CD4-positive, alpha-beta memory T cell (primary cell): ENCODE measurements around the gene NUDT6. TPM values are rescaled to one million over a fixed set of nuclear protein-coding genes. Genes with fewer than 3 reads are reported as not detected.
A peak's percentile ranks its signal among the peaks of the same experiment; 100 is the strongest.

Source experiments
- CTCF ChIA-PET: fragments of 350-600 bp; sonication (Branson Sonifier 250); formaldehyde crosslinking; loops from one replicate; lab custom pipeline; 2021; ENCODE audit warnings: inconsistent platforms; ENCODE audit not compliant: partially characterized antibody; lab: Charles Lee
- POLR2A ChIA-PET: fragments of 350-600 bp; sonication (Branson Sonifier 250); formaldehyde crosslinking; loops from one replicate; lab custom pipeline; 2021; ENCODE audit not compliant: partially characterized antibody; lab: Charles Lee
- DNase-seq, 5 donors: peaks; one replicate each; pipeline versions ENCODE4 v3.0.0 to v3.0.0-alpha.2; 2020 to 2022; ENCODE audit warnings: mixed read lengths in 1 of 5
- H3K27ac ChIP-seq: one replicate; pipeline ENCODE4 v1.7.0; 2013; ENCODE audit warnings: low read depth, low read length
- H3K27me3 ChIP-seq: 2 replicates; pipeline ENCODE4 v1.7.0; 2013; ENCODE audit warnings: mild to moderate bottlenecking, low read length, moderate library complexity; ENCODE audit not compliant: insufficient read depth
- H3K36me3 ChIP-seq: 2 replicates; pipeline ENCODE4 v1.7.0; 2013; ENCODE audit warnings: mild to moderate bottlenecking, low read length, moderate library complexity; ENCODE audit not compliant: insufficient read depth
- H3K4me1 ChIP-seq: 2 replicates; pipeline ENCODE4 v1.7.0; 2013; ENCODE audit warnings: mild to moderate bottlenecking, low read length, moderate library complexity; ENCODE audit not compliant: insufficient read depth
- H3K4me3 ChIP-seq, 2 donors: one replicate each; pipeline ENCODE4 v1.7.0; 2013; ENCODE audit warnings: low read length in 2 of 2, mild to moderate bottlenecking in 1 of 2
- H3K9me3 ChIP-seq, 2 donors: one replicate each; pipeline ENCODE4 v1.7.0; 2013; ENCODE audit warnings: low read length in 2 of 2, control low read depth in 1 of 2; ENCODE audit not compliant: control insufficient read depth in 1 of 2
- H3K27ac Mint-ChIP-seq, 7 donors: one replicate each; pipeline ENCODE4 v1.8.0; 2020 to 2021; ENCODE audit warnings: mixed read lengths in 7 of 7, mild to moderate bottlenecking in 6 of 7, inconsistent platforms in 3 of 7, moderate library complexity in 3 of 7
- H3K27me3 Mint-ChIP-seq, 2 donors: one replicate each; pipeline ENCODE4 v1.8.0; 2020 to 2021; ENCODE audit warnings: mixed read lengths in 2 of 2
- H3K36me3 Mint-ChIP-seq, 2 donors: one replicate each; pipeline ENCODE4 v1.8.0; 2020 to 2021; ENCODE audit warnings: mixed read lengths in 2 of 2, inconsistent platforms in 1 of 2, mild to moderate bottlenecking in 1 of 2
- H3K4me1 Mint-ChIP-seq, 4 donors: one replicate each; pipeline ENCODE4 v1.8.0; 2020 to 2021; ENCODE audit warnings: mixed read lengths in 4 of 4, mild to moderate bottlenecking in 1 of 4
- H3K4me3 Mint-ChIP-seq, 8 donors: one replicate each; pipeline ENCODE4 v1.8.0; 2020 to 2021; ENCODE audit warnings: mixed read lengths in 8 of 8, mild to moderate bottlenecking in 7 of 8, moderate library complexity in 6 of 8, inconsistent platforms in 3 of 8
- H3K9me3 Mint-ChIP-seq, 8 donors: one replicate each; pipeline ENCODE4 v1.8.0; 2020 to 2021; ENCODE audit warnings: mixed read lengths in 8 of 8, mild to moderate bottlenecking in 5 of 8, inconsistent platforms in 3 of 8, moderate library complexity in 1 of 8
- intact Hi-C: fragments of 100-400 bp; cut with micrococcal nuclease; formaldehyde crosslinking; loops from one replicate; pipeline ENCODE4 v1.15.1; 2023
- polyA plus RNA-seq, 2 donors: library from polyadenylated mRNA; unstranded; fragments of 300-500 nt; fragmentation: Illumina TruSeq; gene quantifications; one replicate each; pipeline ENCODE4 v1.2.3, GENCODE V29; 2021
- total RNA-seq, 2 experiments: library from RNA; stranded (reverse); gene quantifications; one replicate each; pipeline ENCODE4 v1.2.3, GENCODE V29; 2021

The NUDT6 gene
- total RNA-seq (1 to 10 TPM; 4.1 to 4.3 TPM), polyA plus RNA-seq (1 to 10 TPM; 2.8 to 3.1 TPM)

- DNase-seq: peak in 4 of 5 donors; percentile 21 to 46 (median 34)
- H3K36me3 Mint-ChIP-seq: peaks cover 0 to 7% of the 10 kb centered on the region in 2 donors
- Histone ChIP-seq H3K4me1 (peaks cover 28% of the 10 kb centered on the region), H3K4me3 (peak within 1 kb of the TSS; percentile 92 to 94), H3K36me3 (no peaks in the 10 kb centered on the region), H3K9me3 (no peaks in the 10 kb centered on the region), H3K27ac (peak within 1 kb of the TSS; percentile 66), H3K27me3 (no peaks in the 10 kb centered on the region)
- H3K4me1 Mint-ChIP-seq: peaks cover 0 to 14% (median 6%) of the 10 kb centered on the region in 4 donors
- ChIA-PET POLR2A (interaction anchor here (1.1 to 3.4 kb wide), 3 partner anchors 10 to 190 kb away, joined by 3 to 31 read pairs (median 10); partner anchors contain the start of gene BBS12), CTCF (interaction anchor here (1.0 to 4.1 kb wide), 9 partner anchors 8 to 344 kb away, joined by 3 to 25 read pairs (median 6); partner anchors contain the start of gene BBS12)
- no peaks in the 10 kb centered on the region for H3K9me3 Mint-ChIP-seq
- H3K4me3 Mint-ChIP-seq: peak within 1 kb of the TSS in 6 of 8 donors; percentile 21 to 100 (median 98)
- intact Hi-C loops: loop anchor here (1.0 to 5.0 kb wide), 9 partner anchors 93 to 1100 kb away; partner anchors contain the start of genes BBS12, BBS7, CCNA2 and IL2
- peak within 1 kb of the TSS; percentile 90 to 99 (median 98) for H3K27ac Mint-ChIP-seq
- no peaks in the 10 kb centered on the region for H3K27me3 Mint-ChIP-seq
Measured at GRCh38 chr4:122921971-122922876, at the start of gene NUDT6. Gene NUDT6, minus strand, starts transcription at chr4:122922597. Its CDS starts 25 bp downstream, at chr4:122922572.

- Mint-ChIP-seq H3K4me3 (no peak overlapping the region), H3K27ac (peak overlapping the region in 1 of 7 donors; percentile 54), H3K36me3 (peaks cover 3 to 13% of the 10 kb centered on the region in 2 donors), H3K9me3 (no peaks in the 10 kb centered on the region), H3K27me3 (no peaks in the 10 kb centered on the region), H3K4me1 (peaks cover 1 to 12% (median 4%) of the 10 kb centered on the region in 4 donors)
- Histone ChIP-seq H3K27ac (no peak overlapping the region), H3K4me3 (no peak overlapping the region), H3K9me3 (no peaks in the 10 kb centered on the region), H3K4me1 (no peaks in the 10 kb centered on the region), H3K36me3 (no peaks in the 10 kb centered on the region), H3K27me3 (no peaks in the 10 kb centered on the region)
- DNase-seq: no peak
- ChIA-PET POLR2A (no interaction called here), CTCF (no interaction called here)
- intact Hi-C loops: no loop called here
Measured at GRCh38 chr4:122968227-122968812, 45.9 kb upstream of the NUDT6 start.

GRCh38 chr4:122967231-122967630, 44.8 kb upstream of the NUDT6 start:
- Histone ChIP-seq H3K36me3 (no peaks in the 10 kb centered on the region), H3K27me3 (no peaks in the 10 kb centered on the region), H3K27ac (no peak overlapping the region), H3K4me1 (no peaks in the 10 kb centered on the region), H3K4me3 (no peak overlapping the region), H3K9me3 (no peaks in the 10 kb centered on the region)
- Mint-ChIP-seq H3K9me3 (no peaks in the 10 kb centered on the region), H3K27me3 (no peaks in the 10 kb centered on the region), H3K4me1 (peaks cover 4 to 14% (median 5%) of the 10 kb centered on the region in 4 donors), H3K27ac (no peak overlapping the region), H3K4me3 (no peak overlapping the region), H3K36me3 (peaks cover 8 to 21% of the 10 kb centered on the region in 2 donors)
- ChIA-PET POLR2A (no interaction called here), CTCF (no interaction called here)
- intact Hi-C loops: no loop called here
- no peak for DNase-seq

GRCh38 chr4:122966201-122966600, 43.8 kb upstream of the NUDT6 start:
- CTCF ChIA-PET: no interaction called here
- Histone ChIP-seq H3K36me3 (no peaks in the 10 kb centered on the region), H3K27me3 (no peaks in the 10 kb centered on the region), H3K9me3 (no peaks in the 10 kb centered on the region), H3K4me3 (no peak overlapping the region), H3K27ac (no peak overlapping the region), H3K4me1 (no peaks in the 10 kb centered on the region)
- Mint-ChIP-seq H3K4me1 (peaks cover 4 to 14% (median 5%) of the 10 kb centered on the region in 4 donors), H3K27ac (no peak overlapping the region), H3K4me3 (no peak overlapping the region), H3K36me3 (peaks cover 8 to 25% of the 10 kb centered on the region in 2 donors), H3K9me3 (no peaks in the 10 kb centered on the region), H3K27me3 (no peaks in the 10 kb centered on the region)
- DNase-seq: no peak
- intact Hi-C loops: no loop called here
- POLR2A ChIA-PET: no interaction called here

GRCh38 chr4:122963216-122963615, 40.8 kb upstream of the NUDT6 start:
- Mint-ChIP-seq H3K27me3 (no peaks in the 10 kb centered on the region), H3K36me3 (peaks cover 9 to 26% of the 10 kb centered on the region in 2 donors), H3K4me1 (peaks cover under 1 to 7% (median 6%) of the 10 kb centered on the region in 4 donors), H3K27ac (no peak overlapping the region), H3K9me3 (no peaks in the 10 kb centered on the region), H3K4me3 (no peak overlapping the region)
- intact Hi-C loops: no loop called here
- Histone ChIP-seq H3K4me3 (no peak overlapping the region), H3K4me1 (no peaks in the 10 kb centered on the region), H3K27ac (no peak overlapping the region), H3K9me3 (no peaks in the 10 kb centered on the region), H3K27me3 (no peaks in the 10 kb centered on the region), H3K36me3 (no peaks in the 10 kb centered on the region)
- no peak for DNase-seq
- CTCF ChIA-PET: interaction anchor here (1.7 kb wide), 1 partner anchor 9 kb away, joined by 4 read pairs; no protein-coding TSS in a partner anchor
- POLR2A ChIA-PET: no interaction called here

GRCh38 chr4:122960611-122961000, 38.2 kb upstream of the NUDT6 start:
- CTCF ChIA-PET: no interaction called here
- Mint-ChIP-seq H3K27ac (no peak overlapping the region), H3K9me3 (no peaks in the 10 kb centered on the region)

More at GRCh38 chr4:122960611-122961000, 38.2 kb upstream of the NUDT6 start:
- no peaks in the 10 kb centered on the region for H3K4me1 ChIP-seq
- Mint-ChIP-seq H3K36me3 (peaks cover 11 to 36% of the 10 kb centered on the region in 2 donors), H3K4me1 (peaks cover 0 to 6% (median 6%) of the 10 kb centered on the region in 4 donors), H3K4me3 (no peak overlapping the region), H3K27me3 (no peaks in the 10 kb centered on the region)
- H3K27ac ChIP-seq: no peak overlapping the region
- DNase-seq: no peak
- intact Hi-C loops: no loop called here
- H3K4me3 ChIP-seq: no peak overlapping the region
- POLR2A ChIA-PET: interaction anchor here (0.6 kb wide), 1 partner anchor 65 kb away, joined by 3 read pairs; no protein-coding TSS in a partner anchor
- H3K9me3 ChIP-seq: no peaks in the 10 kb centered on the region
- no peaks in the 10 kb centered on the region for H3K36me3 ChIP-seq
- no peaks in the 10 kb centered on the region for H3K27me3 ChIP-seq
